Measurements from ENCODE around the gene ADRB2.
A peak's percentile ranks its signal among the peaks of the same experiment; 100 is the strongest.

ADRB2 gene

DNA sequence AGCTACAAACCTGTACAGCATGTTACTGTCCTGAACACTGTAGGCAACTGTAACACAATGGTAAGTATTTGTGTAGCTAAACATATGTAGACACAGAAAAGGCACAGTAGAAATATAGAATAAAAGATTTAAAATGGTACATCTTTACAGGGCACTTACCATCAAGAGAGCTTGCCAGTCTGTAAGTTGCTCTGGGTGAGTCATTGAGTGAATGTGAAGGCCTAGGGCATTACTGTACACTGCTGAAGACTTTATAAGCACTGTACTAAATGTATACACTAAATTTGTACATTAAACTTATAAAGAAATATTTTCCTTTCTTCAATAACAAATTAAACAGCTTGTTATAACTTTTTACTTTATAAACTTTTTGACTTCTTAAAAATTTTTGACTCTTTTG, 20.5 kb downstream of the ADRB2 start:
- DNase-seq (ENCODE audit: low read depth, low spot score) = no peak

DNA sequence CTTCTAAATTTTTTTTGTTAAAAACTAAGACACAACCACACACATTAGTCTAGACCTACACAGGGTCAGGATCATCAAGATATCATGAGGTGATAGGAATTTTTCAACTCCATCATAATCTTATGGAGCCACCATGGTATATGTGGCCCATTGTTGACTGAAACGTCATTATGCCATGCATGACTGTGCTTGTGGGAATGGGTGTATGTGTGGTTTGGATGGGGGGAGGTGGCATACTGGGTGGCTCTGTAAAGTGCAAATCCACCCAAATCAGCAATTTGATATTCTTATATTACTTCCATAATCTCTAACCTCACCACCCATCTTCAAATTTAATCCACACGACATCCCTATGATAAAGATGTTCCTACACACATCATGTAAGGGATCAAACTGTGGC, 21.0 kb downstream of the ADRB2 start:
- no peak overlapping the region for H3K4me3 ChIP-seq (ENCODE audit: low read length)
- DNase-seq (ENCODE audit: low read depth, low spot score) = no peak

More for the DNA sequence above, 20.5 kb downstream of the ADRB2 start:
- H3K4me3 ChIP-seq (ENCODE audit: low read length) = no peak overlapping the region

DNA sequence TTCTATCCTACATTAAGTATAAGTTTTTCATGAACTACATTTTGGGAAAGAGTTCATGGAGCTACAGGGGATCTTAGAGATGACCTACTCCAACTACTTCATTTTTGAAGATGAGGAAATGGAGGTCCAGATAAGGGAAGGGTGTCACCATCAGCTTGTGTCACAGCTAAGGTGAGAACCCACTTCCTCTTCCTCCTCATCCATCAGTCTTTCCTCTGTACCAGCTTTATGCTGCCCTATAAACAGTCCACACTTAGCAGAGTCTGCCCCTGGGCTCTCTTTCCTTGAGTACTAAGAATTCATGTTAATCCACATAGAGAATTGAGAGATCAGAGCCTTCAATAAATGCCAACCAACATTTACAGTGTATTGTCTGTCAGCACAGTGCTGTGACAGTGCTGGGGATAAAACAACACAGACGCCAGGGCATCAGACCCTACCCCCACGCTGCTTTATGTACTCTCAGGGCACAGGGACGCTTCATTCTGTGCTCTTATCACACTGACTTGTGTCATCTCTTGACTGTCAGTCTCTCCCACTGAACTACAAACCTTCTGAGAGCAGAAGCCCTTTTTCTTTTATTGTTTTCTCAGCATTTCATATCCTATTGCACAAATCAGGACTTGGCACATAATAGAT, 22.1 kb downstream of the ADRB2 start:
- no peak overlapping the region for H3K4me3 ChIP-seq (ENCODE audit: low read length)
- DNase-seq (ENCODE audit: low read depth, low spot score) = no peak

DNA sequence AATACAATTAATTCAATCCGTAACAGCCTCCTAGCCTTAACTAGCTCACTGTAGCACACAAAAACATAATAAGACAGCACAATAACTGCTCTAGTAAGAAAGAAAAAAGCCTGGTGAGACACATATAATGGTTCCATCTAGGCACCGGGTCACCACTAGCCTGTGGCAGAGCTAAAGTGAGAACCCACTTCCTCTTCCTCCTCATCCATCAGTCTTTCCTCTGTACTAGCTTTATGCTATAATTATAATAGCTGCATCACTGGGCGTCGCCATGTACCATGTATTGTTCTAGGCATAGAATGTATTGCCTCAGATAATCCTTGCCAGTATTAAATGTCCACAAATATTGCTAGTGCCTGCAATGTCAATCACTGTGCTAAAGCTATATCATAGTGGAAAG, 23.1 kb downstream of the ADRB2 start:
- no peak overlapping the region for H3K4me3 ChIP-seq (ENCODE audit: low read length)
- peak; percentile 29 for DNase-seq (ENCODE audit: low read depth, low spot score)

DNA sequence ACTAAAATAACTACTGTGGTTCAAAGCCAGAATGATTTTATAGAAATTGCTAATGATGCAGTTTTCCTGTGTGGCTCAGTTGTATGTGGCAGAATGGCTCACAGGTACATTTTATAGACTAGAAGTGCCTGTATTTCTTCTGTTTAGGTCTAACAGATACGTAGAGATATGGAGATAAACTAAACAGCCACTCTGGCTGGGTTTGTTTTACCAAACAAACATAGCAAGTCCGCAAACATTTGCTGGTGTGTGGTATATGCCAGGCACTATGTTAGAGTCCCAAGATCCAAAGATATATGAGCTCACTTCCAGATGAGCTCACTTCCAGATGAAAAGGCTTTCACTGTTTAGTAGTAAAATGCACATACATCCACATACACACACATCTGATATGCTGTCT, 24.4 kb downstream of the ADRB2 start:
- no peak for DNase-seq (ENCODE audit: low read depth, low spot score)
- H3K4me3 ChIP-seq (ENCODE audit: low read length) = no peak overlapping the region

DNA sequence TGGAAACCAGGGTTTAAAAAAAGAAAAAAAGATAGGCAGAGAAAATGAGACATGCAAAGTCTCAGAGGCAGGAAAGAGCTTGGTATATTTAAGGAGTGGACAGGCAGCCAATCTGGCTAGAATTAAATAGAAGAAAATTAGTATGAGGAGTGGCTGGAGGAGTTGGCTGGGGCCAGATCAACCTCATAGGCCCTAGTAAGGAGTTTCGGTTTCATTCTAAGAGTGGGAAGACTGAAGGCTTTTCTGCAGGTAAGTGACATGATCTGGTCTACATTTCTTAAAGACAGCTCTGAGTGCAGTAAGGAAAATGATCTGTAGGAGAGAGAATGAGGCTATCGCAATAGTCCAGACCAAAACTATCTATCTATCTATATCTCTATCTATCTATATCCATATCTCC, 27.5 kb downstream of the ADRB2 start:
- no peak for DNase-seq (ENCODE audit: low read depth, low spot score)
- no peak overlapping the region for H3K4me3 ChIP-seq (ENCODE audit: low read length)

DNA sequence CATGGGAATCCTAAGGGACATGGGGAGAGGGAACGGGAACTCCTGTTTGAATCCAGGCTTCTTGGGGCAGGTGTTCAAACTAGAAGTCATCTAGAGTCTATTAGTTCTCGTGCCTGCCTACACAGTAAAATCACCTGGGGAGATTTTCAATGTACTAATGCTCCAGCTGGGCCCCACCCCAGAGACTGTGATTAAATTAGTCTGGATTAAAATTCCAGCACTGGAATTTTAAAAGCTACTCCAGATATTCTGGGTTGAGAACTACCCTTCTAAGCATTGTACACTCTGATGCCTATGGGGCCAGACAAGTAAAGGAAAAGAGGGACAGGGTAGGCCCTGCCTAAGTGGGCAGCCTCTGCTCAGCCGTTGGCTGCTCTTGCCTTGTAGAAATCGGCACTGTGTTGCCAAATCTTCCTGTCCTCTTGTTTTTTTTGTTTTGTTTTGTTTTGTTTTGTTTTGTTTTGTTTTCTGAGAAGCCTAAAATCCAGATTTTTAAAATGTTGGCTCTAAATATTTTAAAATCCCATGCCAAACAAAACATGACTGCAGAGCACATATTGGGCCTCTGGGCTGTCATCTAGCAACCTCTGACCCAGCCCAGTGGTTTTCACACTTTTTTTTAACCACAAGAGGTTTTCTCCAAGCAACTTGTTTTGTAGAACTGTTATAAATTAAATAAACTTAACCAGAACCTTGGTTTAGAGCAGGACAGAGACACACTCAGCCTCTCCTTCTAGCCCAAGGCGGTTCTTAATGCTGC, 29.0 kb downstream of the ADRB2 start:
- H3K4me3 ChIP-seq (ENCODE audit: low read length) = no peak overlapping the region
- DNase-seq (ENCODE audit: low read depth, low spot score) = no peak

DNA sequence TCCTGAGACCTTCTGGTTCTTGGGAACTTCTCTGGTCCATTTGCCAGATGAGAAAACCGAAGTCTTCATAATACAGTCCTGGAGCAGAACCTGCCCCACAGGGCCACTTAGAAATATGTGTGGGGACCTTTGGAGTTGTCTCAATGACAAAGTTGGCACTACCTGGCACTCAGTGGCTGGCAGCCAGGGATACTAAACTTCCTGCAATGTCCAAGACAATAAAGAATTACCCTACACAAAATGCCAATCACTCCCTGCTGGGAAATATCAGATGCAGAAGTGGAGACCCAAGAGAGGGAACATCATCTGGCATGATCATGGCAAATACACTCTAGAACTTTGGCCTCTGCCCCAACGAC, 29.6 kb downstream of the ADRB2 start:
- no peak overlapping the region for H3K4me3 ChIP-seq (ENCODE audit: low read length)

DNA sequence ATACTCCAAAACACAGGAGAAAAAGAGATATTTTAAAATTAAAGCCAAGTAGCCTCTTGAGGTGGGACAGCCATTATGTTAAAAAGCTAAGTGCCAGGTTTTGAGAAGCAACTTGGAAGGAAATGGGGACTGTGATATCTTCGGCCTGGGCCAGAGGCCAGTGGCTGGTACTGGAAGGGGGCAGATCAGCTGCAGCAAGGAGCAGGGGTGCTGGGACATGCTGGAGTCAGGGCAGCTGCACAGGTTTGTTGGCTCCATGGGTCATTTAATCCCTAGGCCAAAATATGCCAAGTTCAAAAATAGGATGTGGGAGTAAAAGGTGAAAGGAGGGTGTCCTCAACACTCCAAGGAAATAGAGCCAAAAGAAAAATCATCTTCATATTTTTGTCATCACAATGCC, 30.0 kb downstream of the ADRB2 start:
- H3K4me3 ChIP-seq (ENCODE audit: low read length) = no peak overlapping the region
- DNase-seq (ENCODE audit: low read depth, low spot score) = no peak

More for the DNA sequence above, 29.6 kb downstream of the ADRB2 start:
- no peak for DNase-seq (ENCODE audit: low read depth, low spot score)

DNA sequence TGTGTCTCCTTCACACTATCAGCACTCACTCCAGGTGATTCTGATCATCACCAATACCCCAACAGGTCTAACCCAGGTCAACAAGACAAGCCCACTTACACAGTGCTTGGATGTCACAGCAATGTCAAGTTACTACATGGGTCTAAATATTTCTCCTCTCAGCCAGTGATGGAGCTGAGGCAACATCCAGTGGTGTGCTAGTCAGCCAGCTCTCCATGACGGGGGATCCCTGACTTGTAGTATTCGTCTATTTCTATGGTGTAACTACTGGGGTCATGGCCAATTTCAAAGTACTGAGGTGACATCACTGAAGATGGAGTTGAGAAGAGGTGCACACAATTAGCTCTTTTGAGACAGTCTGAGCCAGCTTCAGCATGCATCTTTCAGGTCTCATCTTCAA, 31.1 kb downstream of the ADRB2 start:
- DNase-seq (ENCODE audit: low read depth, low spot score) = no peak
- H3K4me3 ChIP-seq (ENCODE audit: low read length) = no peak overlapping the region

DNA sequence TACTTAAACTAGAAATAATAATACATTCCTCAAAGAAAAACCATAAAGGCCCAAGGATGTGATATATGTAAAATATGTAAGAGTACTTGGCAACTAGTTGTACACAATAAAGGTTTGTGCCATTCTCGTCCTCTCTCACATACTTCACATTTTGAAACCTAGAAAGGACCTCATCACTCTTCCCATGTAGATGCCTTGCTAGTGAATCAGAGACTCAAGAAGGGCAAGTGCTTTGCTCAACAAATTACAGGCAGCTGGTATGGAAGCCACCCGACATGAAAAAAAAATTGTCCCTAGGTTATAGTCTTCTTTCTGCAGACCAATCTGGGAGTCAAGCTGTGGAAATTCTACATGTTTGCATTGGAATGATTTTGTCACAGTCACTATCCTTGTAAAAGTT, 31.7 kb downstream of the ADRB2 start:
- no peak for DNase-seq (ENCODE audit: low read depth, low spot score)
- H3K4me3 ChIP-seq (ENCODE audit: low read length) = no peak overlapping the region

DNA sequence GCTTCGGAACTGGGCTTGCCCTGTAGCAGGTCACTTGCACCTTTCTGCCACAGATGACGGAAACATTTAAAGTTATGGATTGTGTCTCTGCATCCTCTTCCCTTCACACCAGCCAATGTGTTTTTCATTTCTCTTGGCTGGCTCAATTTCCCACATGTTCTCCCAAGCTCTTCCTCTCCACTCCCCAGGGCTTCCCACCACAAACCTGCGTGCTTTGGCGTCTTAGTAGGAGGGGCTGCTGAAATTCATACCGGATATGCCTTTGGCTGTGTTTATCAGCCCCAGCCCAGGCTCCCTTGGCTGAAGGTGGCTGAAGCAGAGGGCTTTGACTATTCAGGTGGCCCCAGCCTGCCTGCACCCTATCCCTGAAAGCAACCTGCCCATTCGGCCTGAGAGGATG, 32.1 kb downstream of the ADRB2 start:
- DNase-seq (ENCODE audit: low read depth, low spot score) = no peak
- no peak overlapping the region for H3K4me3 ChIP-seq (ENCODE audit: low read length)

DNA sequence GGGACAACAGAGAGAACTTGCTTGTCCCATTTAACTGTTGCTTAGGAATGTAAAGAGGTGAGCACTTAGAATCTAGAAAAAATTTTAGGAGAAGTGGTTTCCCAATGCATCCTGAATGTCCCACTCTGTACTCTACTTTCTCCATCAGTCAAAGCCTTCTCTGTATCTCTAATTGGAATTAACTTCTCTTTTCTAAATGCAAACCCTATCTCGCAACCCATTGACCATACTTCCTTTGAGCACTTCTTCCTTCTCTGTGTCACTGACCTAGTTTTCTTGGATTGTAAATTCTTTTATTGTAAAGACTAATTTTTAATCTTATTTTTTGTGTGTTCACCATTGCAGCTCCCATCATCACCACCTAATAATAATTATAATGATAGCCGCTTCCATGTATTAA, 33.3 kb downstream of the ADRB2 start:
- no peak for DNase-seq (ENCODE audit: low read depth, low spot score)
- no peak overlapping the region for H3K4me3 ChIP-seq (ENCODE audit: low read length)

DNA sequence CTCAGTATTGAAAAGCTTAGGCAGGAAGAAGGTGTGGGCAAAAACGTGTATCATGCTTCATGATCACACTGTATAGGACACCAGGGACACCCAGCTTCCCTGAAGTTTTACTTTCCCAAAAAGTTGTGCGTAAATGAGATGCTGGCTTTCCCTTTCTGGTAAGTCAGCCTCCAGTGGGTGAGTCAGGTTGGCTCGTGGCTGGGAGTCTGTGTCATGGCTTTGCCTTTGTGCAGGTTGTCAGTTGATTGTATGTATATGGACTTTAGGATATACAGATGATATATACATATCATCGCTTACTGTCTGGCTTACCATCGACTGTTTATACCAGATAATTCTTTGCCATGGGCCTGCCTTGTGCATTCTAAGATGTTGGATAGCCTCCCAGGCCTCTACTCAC, 34.2 kb downstream of the ADRB2 start:
- DNase-seq (ENCODE audit: low read depth, low spot score) = no peak
- no peak overlapping the region for H3K4me3 ChIP-seq (ENCODE audit: low read length)

DNA sequence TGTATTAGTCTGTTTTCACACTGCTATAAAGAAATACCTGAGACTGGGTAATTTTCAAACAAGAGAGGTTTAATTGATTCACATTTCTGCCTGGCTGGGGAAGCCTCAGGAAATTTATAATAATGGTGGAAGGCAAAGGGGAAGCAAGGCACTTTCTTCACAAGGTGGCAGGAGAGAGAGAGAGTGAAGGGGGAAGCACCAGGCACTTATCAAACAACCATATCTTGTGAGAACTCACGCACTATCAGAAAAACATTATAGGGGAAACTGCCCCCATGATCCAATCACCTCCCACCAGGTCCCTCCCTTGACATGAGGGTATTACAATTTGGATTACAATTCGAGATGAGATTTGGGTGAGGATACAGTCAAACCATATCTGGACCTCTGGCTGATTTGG, 34.7 kb downstream of the ADRB2 start:
- no peak overlapping the region for H3K4me3 ChIP-seq (ENCODE audit: low read length)
- DNase-seq (ENCODE audit: low read depth, low spot score) = no peak

DNA sequence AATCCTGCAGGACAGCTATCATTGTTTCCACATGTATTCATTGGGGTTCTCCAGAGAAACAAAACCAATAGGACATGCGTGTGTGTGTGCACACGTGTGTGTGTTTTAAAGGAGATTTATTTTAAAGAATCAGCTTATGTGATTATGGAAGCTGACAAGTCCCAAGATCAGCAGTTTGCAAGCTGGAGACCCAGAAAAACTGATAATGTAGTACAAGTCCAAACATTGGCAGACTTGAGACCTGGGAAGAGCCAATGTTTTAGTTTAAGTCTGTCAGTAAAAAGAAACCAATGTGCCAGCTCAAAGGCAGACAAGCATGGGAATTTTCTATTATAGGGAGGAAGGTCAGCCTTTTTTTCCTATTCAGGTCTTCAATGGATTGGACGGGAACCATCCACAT, 35.3 kb downstream of the ADRB2 start:
- DNase-seq (ENCODE audit: low read depth, low spot score) = no peak

DNA sequence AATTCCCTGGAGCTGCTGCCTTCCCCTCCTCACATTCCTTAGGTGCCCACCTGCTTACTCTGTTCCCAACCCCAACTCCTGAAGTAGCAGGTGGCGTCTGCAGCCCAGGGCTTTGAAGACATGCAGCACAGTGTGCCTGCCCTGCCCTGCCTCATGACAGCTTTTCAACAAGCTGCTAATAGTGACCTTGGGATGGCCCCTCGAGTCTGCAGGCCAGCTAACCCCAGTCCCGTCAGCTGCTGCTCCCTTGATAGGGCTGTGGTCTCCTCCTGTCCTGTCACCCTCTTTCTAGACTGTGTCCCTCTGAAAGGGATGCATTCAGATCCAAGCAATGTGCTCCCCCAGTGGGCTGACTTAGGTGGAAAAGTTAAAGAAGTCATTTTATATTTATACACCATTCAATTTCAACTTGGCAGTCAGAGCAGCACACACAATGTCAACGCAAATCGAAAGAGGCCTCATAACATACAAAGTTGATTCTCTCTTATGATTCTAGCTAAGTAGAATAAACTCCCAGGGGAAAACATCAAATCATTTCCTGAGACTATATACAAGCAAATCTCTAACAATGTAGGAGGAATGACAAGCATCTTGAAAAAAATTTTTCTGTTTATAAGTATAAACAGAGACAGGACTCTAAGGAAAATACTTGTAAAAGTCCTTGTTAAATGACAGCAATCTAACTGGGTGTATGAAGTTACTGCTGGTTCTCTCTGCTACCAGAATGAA, 37.9 kb downstream of the ADRB2 start:
- H3K4me3 ChIP-seq (ENCODE audit: low read length) = no peak overlapping the region
- no peak for DNase-seq (ENCODE audit: low read depth, low spot score)

More for the DNA sequence above, 35.3 kb downstream of the ADRB2 start:
- H3K4me3 ChIP-seq (ENCODE audit: low read length) = no peak overlapping the region

DNA sequence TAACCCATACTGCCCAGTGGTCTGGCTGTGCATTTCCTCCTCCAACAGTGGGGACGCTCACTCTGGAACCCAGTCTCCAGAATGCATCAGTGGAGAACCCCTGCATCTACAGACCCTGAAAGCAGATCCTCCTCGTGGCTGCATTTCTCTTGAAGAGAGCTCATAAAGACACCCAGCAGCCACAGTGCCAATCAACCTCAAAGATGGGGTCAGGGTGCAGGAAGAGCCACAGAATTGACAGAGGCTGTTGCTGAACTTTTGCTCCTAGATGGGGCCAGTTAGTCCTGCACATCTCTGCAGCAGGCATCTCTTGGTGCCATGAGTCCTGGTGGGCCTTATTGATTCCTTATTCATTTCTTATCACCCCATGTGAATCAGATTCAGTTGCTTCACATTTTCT, 39.6 kb downstream of the ADRB2 start:
- no peak overlapping the region for H3K4me3 ChIP-seq (ENCODE audit: low read length)
- DNase-seq (ENCODE audit: low read depth, low spot score) = no peak

DNA sequence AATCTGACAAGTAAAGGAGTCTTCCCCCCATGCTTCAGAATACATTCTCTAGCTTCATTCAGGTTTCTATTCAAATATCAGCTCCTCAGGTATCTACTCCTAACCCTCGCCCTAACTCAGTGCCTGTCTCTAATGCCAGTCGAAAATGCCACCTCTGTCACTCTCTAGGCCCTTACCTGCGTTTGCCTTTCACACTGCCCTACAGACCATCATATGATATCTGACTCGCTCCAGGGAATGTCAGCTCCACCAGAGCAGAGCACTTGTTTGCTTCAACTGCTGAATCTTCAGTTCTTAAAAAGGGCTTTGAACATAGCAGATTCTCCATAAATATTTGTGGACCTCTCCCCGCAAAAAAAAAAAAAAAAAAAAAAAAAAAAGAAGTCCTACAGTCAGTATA, 46.7 kb downstream of the ADRB2 start:
- H3K4me3 ChIP-seq (ENCODE audit: low read length) = no peak overlapping the region
- DNase-seq (ENCODE audit: low read depth, low spot score) = no peak

DNA sequence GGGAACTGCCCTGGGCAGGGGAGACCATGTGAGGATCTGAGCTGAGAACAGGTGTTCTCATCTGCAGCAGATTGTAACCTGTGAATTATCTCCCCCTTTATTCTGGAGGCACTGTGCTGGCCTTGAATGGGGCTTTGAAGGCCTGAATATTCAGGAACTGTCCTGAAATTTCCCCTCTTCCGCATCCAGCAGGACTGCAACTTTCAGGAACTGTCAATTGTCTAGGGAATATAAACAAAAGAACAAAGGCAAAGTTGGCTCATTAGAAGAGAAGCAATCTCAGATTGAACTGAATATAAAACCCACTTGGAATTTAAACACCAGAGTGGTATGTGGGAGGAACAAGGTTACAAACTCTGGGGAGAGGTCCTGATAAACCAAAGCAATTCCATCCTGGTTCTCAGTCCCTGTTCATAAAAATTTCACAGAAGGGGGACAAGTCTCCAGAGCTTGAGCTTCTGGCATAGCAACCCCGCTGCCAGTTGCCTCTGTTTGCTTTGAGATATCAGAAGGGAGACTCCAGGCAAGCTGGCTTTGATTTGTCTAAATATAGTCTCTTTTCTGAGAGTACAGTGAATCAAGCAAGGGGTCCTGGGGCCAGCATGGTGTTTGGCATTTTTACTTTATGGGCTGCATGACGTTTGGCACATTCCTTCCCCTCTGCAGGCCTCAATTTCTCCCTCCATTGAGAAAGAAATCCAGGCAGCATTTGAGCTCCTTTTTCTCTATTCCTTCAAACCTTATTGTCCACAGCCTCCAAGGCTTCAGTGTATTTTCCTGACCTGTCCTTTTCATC, 47.5 kb downstream of the ADRB2 start:
- no peak for DNase-seq (ENCODE audit: low read depth, low spot score)
- no peak overlapping the region for H3K4me3 ChIP-seq (ENCODE audit: low read length)
